ENCODE data around the gene AFF1.

- TF ChIP-seq CTCF (IDR thresholded peaks at IDR 0.05) (no peak), POLR2A (IDR thresholded peaks at IDR 0.05) (no peak)
Observed at GRCh38 chr4:86976801-86977485, 42.1 kb downstream of the AFF1 start.
